Lower leg skin (tissue), 3 donors: ENCODE results near the gene FAM186B.

Source experiments
- CTCF ChIP-seq, 3 donors: fragments of 450-650 bp; IDR thresholded peaks; one replicate each; pipeline ENCODE4 v1.5.1; 2016; ENCODE audit warnings: antibody characterized with exemption in 3 of 3, mild to moderate bottlenecking in 3 of 3, moderate library complexity in 2 of 3
- POLR2A ChIP-seq, 2 donors: fragments of 450-650 bp; IDR thresholded peaks; one replicate each; pipeline ENCODE4 v1.6.1; 2016 to 2017; ENCODE audit warnings: antibody characterized with exemption in 2 of 2, mild to moderate bottlenecking in 1 of 2, moderate library complexity in 1 of 2

- no peak for TF ChIP-seq CTCF (IDR thresholded peaks at IDR 0.05)
- no peak for TF ChIP-seq POLR2A (IDR thresholded peaks at IDR 0.05)
Observed at GRCh38 chr12:49627752-49628360, 22.4 kb upstream of the FAM186B start.
